Measurements from ENCODE around the gene RGS6. TPM values are rescaled to one million over a fixed set of nuclear protein-coding genes. Genes with fewer than 3 reads are reported as not detected.

Gene RGS6
- polyA plus RNA-seq, 3 donors, result not detected

- Mint-ChIP-seq H3K36me3 (no peaks in the 10 kb centered on the region), H3K9me3 (peaks cover 0 to 9% (median 4%) of the 10 kb centered on the region in 7 donors), H3K4me3 (no peak overlapping the region), H3K27me3 (ENCODE audit: low read depth in 3 of 3) (peaks cover 0 to 9% (median 3%) of the 10 kb centered on the region in 3 donors), H3K27ac (no peak overlapping the region), H3K4me1 (peaks cover 9% of the 10 kb centered on the region)
- Histone ChIP-seq H3K4me2 (replicated peaks; ENCODE audit: extremely low read depth, low read length, poor library complexity, severe bottlenecking) (no peak overlapping the region), H3K79me2 (ENCODE audit: insufficient read depth, low read length) (no peaks in the 10 kb centered on the region), H3K4me3 (replicated peaks in 1 of 3; ENCODE audit: low read depth in 2 of 3, low read length in 3 of 3) (no peak overlapping the region), H3K27ac (ENCODE audit: low read depth in 1 of 2, low read length in 2 of 2) (no peak overlapping the region), H4K20me1 (ENCODE audit: insufficient read depth, low read length) (no peaks in the 10 kb centered on the region), H3K27me3 (ENCODE audit: control insufficient read depth in 2 of 2, insufficient read depth in 2 of 2, low read length in 2 of 2) (peaks cover 0 to 5% of the 10 kb centered on the region in 2 donors), H2AFZ (ENCODE audit: insufficient read depth, low read depth, low read length, poor library complexity, severe bottlenecking) (no peak overlapping the region), H3K9me3 (replicated peaks in 1 of 2; ENCODE audit: control insufficient read depth in 1 of 2, insufficient read depth in 1 of 2, low read length in 2 of 2) (peaks cover 0 to 8% of the 10 kb centered on the region in 2 donors), H3K4me1 (ENCODE audit: control insufficient read depth in 1 of 2, insufficient read depth in 2 of 2, low read length in 2 of 2) (peaks cover 0 to 4% of the 10 kb centered on the region in 2 donors), H3K9ac (ENCODE audit: insufficient read depth, low read length, poor library complexity, severe bottlenecking) (no peak overlapping the region), H3K36me3 (replicated peaks in 1 of 2; ENCODE audit: control insufficient read depth in 1 of 2, insufficient read depth in 2 of 2, low read length in 2 of 2) (no peaks in the 10 kb centered on the region)
- no peak for DNase-seq
- 100% methylated on average over 1 of the region's 2 CpGs for WGBS (ENCODE audit: insufficient coverage)
- TF ChIP-seq CTCF (IDR thresholded peaks at IDR 0.05), result no peak
- intact Hi-C loops (cut with micrococcal nuclease), result no loop called here
These were observed 194.3 kb downstream of the RGS6 start for GRCh38 chr14:72126561-72126960.

- Mint-ChIP-seq H3K36me3 (no peaks in the 10 kb centered on the region), H3K27me3 (ENCODE audit: low read depth in 3 of 3) (peaks cover 0 to 9% (median 7%) of the 10 kb centered on the region in 3 donors)
- H2AFZ ChIP-seq (ENCODE audit: insufficient read depth, low read depth, low read length, poor library complexity, severe bottlenecking), result no peak overlapping the region
These were observed 196.4 kb downstream of the RGS6 start for GRCh38 chr14:72128629-72129028.

More at GRCh38 chr14:72128629-72129028, 196.4 kb downstream of the RGS6 start:
- no peak for TF ChIP-seq CTCF (IDR thresholded peaks at IDR 0.05)
- Histone ChIP-seq H3K79me2 (ENCODE audit: insufficient read depth, low read length) (no peaks in the 10 kb centered on the region), H3K36me3 (replicated peaks in 1 of 2; ENCODE audit: control insufficient read depth in 1 of 2, insufficient read depth in 2 of 2, low read length in 2 of 2) (no peaks in the 10 kb centered on the region), H3K27me3 (ENCODE audit: control insufficient read depth in 2 of 2, insufficient read depth in 2 of 2, low read length in 2 of 2) (peaks cover 0 to 5% of the 10 kb centered on the region in 2 donors), H3K9ac (ENCODE audit: insufficient read depth, low read length, poor library complexity, severe bottlenecking) (no peak overlapping the region), H3K4me2 (replicated peaks; ENCODE audit: extremely low read depth, low read length, poor library complexity, severe bottlenecking) (no peak overlapping the region), H3K27ac (ENCODE audit: low read depth in 1 of 2, low read length in 2 of 2) (no peak overlapping the region), H4K20me1 (ENCODE audit: insufficient read depth, low read length) (no peaks in the 10 kb centered on the region), H3K9me3 (replicated peaks in 1 of 2; ENCODE audit: control insufficient read depth in 1 of 2, insufficient read depth in 1 of 2, low read length in 2 of 2) (peaks cover 0 to 8% of the 10 kb centered on the region in 2 donors), H3K4me1 (ENCODE audit: control insufficient read depth in 1 of 2, insufficient read depth in 2 of 2, low read length in 2 of 2) (peaks cover 0 to 4% of the 10 kb centered on the region in 2 donors), H3K4me3 (replicated peaks in 1 of 3; ENCODE audit: low read depth in 2 of 3, low read length in 3 of 3) (no peak overlapping the region)
- Mint-ChIP-seq H3K4me3 (peak overlapping the region in 1 of 2 donors; percentile 44), H3K27ac (no peak overlapping the region), H3K9me3 (peaks cover 0 to 16% (median 7%) of the 10 kb centered on the region in 7 donors), H3K4me1 (peaks cover 9% of the 10 kb centered on the region)
- 0% methylated on average over 11 of the region's 11 CpGs for WGBS (ENCODE audit: insufficient coverage)
- intact Hi-C loops (cut with micrococcal nuclease), result no loop called here
- DNase-seq, result no peak
